PC-9 (cell line): ENCODE measurements around the gene CCDC66.

Source experiments
- CTCF ChIP-seq: fragments of 200-600 bp; sonication (generic); conservative IDR thresholded peaks from 2 replicates; pipeline ENCODE4 v1.6.1; 2017; ENCODE audit warnings: mixed run types, antibody characterized with exemption, mild to moderate bottlenecking, moderate library complexity
- EZH2 ChIP-seq: fragments of 200-600 bp; sonication (generic); IDR thresholded peaks from 2 replicates; pipeline ENCODE4 v1.8.0; 2017; ENCODE audit warnings: antibody characterized with exemption, low read depth

GRCh38 chr3:56557831-56558170 is 826 bp downstream of the CCDC66 start:
- TF ChIP-seq CTCF (0 out of 2 replicates have a peak, but pooled peaks have one; percentile 33), EZH2 (no peak)
